ENCODE results near the gene BOD1L1.

The BOD1L1 gene

GRCh38 chr4:13617801-13618200, 9.7 kb downstream of the BOD1L1 start:
- no peak overlapping the region for H3K4me3 ChIP-seq (ENCODE audit: low read depth, low read length)
- H3K9me3 ChIP-seq (ENCODE audit: control insufficient read depth, insufficient read depth, low read depth, low read length): no peaks in the 10 kb centered on the region
- H3K36me3 ChIP-seq (ENCODE audit: control insufficient read depth in 2 of 2, insufficient read depth in 1 of 2, low read length in 2 of 2): peaks cover 11 to 61% of the 10 kb centered on the region in 2 experiments
- no peaks in the 10 kb centered on the region for H3K4me1 ChIP-seq (ENCODE audit: control insufficient read depth, insufficient read depth, low read length)
- TF ChIP-seq ZSCAN16 (tag by site-specific recombination; IDR thresholded peaks at IDR 0.05): no peak
- ChIA-PET POLR2A (no interaction called here), CTCF (interaction anchor here (1.1 kb wide), 1 partner anchor 36 kb away, joined by 4 read pairs; no protein-coding TSS in a partner anchor)
- H3K27ac ChIP-seq (ENCODE audit: extremely low read depth, low read depth, low read length): no peak overlapping the region

- H3K36me3 ChIP-seq (ENCODE audit: control insufficient read depth in 2 of 2, insufficient read depth in 1 of 2, low read length in 2 of 2): peaks cover 11 to 73% of the 10 kb centered on the region in 2 experiments
- H3K27ac ChIP-seq (ENCODE audit: extremely low read depth, low read depth, low read length): no peak overlapping the region
- H3K4me1 ChIP-seq (ENCODE audit: control insufficient read depth, insufficient read depth, low read length): no peaks in the 10 kb centered on the region
- no peak overlapping the region for H3K4me3 ChIP-seq (ENCODE audit: low read depth, low read length)
- ChIA-PET CTCF (no interaction called here), POLR2A (no interaction called here)
- H3K9me3 ChIP-seq (ENCODE audit: control insufficient read depth, insufficient read depth, low read depth, low read length): no peaks in the 10 kb centered on the region
- TF ChIP-seq SP2 (tag by site-specific recombination; IDR thresholded peaks at IDR 0.05): no peak
- TF ChIP-seq ZNF16 (tag by site-specific recombination; IDR thresholded peaks at IDR 0.05; ENCODE audit: low read depth): no peak
- TF ChIP-seq ZNF394 (tag by site-specific recombination; IDR thresholded peaks at IDR 0.05; ENCODE audit: borderline replicate concordance): no peak
Measured at GRCh38 chr4:13616597-13616996, 10.9 kb downstream of the BOD1L1 start.

- peaks cover 11 to 87% of the 10 kb centered on the region in 2 experiments for H3K36me3 ChIP-seq (ENCODE audit: control insufficient read depth in 2 of 2, insufficient read depth in 1 of 2, low read length in 2 of 2)
- H3K4me3 ChIP-seq (ENCODE audit: low read depth, low read length): no peak overlapping the region
- H3K27ac ChIP-seq (ENCODE audit: extremely low read depth, low read depth, low read length): no peak overlapping the region
- TF ChIP-seq ZNF624 (tag by site-specific recombination; IDR thresholded peaks at IDR 0.05) (no peak), ZSCAN18 (tag by site-specific recombination; IDR thresholded peaks at IDR 0.05) (no peak), HOXC10 (CRISPR knock-in tag; IDR thresholded peaks at IDR 0.05) (no peak), ZNF670 (tag by site-specific recombination; IDR thresholded peaks at IDR 0.05; ENCODE audit: low read depth) (no peak), ZNF549 (tag by site-specific recombination; IDR thresholded peaks at IDR 0.05) (no peak), ZNF148 (tag by site-specific recombination; IDR thresholded peaks at IDR 0.05; ENCODE audit: borderline replicate concordance) (no peak), MEIS1 (CRISPR knock-in tag; IDR thresholded peaks at IDR 0.05; ENCODE audit: borderline replicate concordance) (no peak), ZBTB26 (tag by site-specific recombination; optimal IDR thresholded peaks at IDR 0.05) (no peak), PBX3 (CRISPR knock-in tag; IDR thresholded peaks at IDR 0.05) (no peak), ZNF585B (tag by site-specific recombination; IDR thresholded peaks at IDR 0.05) (no peak), ZNF37A (tag by site-specific recombination; IDR thresholded peaks at IDR 0.05) (no peak), SP2 (tag by site-specific recombination; IDR thresholded peaks at IDR 0.05) (no peak), PRDM10 (tag by site-specific recombination; IDR thresholded peaks at IDR 0.05) (no peak), ZNF426 (tag by site-specific recombination; IDR thresholded peaks at IDR 0.05) (no peak)
- no peaks in the 10 kb centered on the region for H3K9me3 ChIP-seq (ENCODE audit: control insufficient read depth, insufficient read depth, low read depth, low read length)
- no peaks in the 10 kb centered on the region for H3K4me1 ChIP-seq (ENCODE audit: control insufficient read depth, insufficient read depth, low read length)
- ChIA-PET CTCF (no interaction called here), POLR2A (no interaction called here)
Measured at GRCh38 chr4:13615161-13615560, 12.4 kb downstream of the BOD1L1 start.
